Gastroesophageal sphincter (tissue), 4 donors: Measurements from ENCODE around the gene SRPK3. TPM values are rescaled to one million over a fixed set of nuclear protein-coding genes. Genes with fewer than 3 reads are reported as not detected.

Experiments
- ATAC-seq: fragments of 150-250 bp; one replicate; pipeline ENCODE4 v1.9.1; 2016; ENCODE audit warnings: mild to moderate bottlenecking, moderate library complexity
- H3K27ac ChIP-seq, 4 donors: fragments of 200-600 bp; sonication (generic) in 3 of 4; 1 replicate in 3 of 4; 2 replicates in 1 of 4; pipeline ENCODE4 v1.5.1; 2016 to 2019
- H3K27me3 ChIP-seq: fragments of 200-600 bp; sonication (generic); one replicate; pipeline ENCODE4 v1.5.1; 2019
- H3K36me3 ChIP-seq, 2 donors: fragments of 200-600 bp; sonication (generic); one replicate each; pipeline ENCODE4 v1.5.1; 2019; ENCODE audit warnings: control low read depth in 1 of 2
- H3K4me1 ChIP-seq, 3 donors: fragments of 200-600 bp; sonication (generic); 1 replicate in 2 of 3; 2 replicates in 1 of 3; pipeline ENCODE4 v1.5.1; 2016 to 2019; ENCODE audit warnings: control low read depth in 2 of 3
- H3K4me3 ChIP-seq, 2 donors: fragments of 200-600 bp; sonication (generic); one replicate each; pipeline ENCODE4 v1.5.1; 2019; ENCODE audit warnings: mild to moderate bottlenecking in 1 of 2, moderate library complexity in 1 of 2
- H3K9me3 ChIP-seq, 3 donors: fragments of 200-600 bp; sonication (generic); one replicate each; pipeline ENCODE4 v1.5.1; 2017 to 2019; ENCODE audit warnings: control low read depth in 2 of 3
- CTCF ChIP-seq, 4 experiments: fragments of 200-600 bp in 2 of 4; fragments of 450-650 bp in 2 of 4; sonication (generic) in 1 of 4; IDR thresholded peaks; one replicate each; pipeline ENCODE4 v1.5.1; 2017 to 2019; ENCODE audit warnings: antibody characterized with exemption in 4 of 4, mild to moderate bottlenecking in 2 of 4, moderate library complexity in 2 of 4
- EP300 ChIP-seq: sonication (generic); formaldehyde crosslinking; IDR thresholded peaks from one replicate; pipeline ENCODE4 v1.6.1; 2017; ENCODE audit warnings: antibody characterized with exemption, mild to moderate bottlenecking
- POLR2A ChIP-seq, 2 donors: fragments of 450-650 bp; IDR thresholded peaks; one replicate each; pipeline ENCODE4 v1.6.1; 2017; ENCODE audit warnings: antibody characterized with exemption in 2 of 2, mild to moderate bottlenecking in 2 of 2, moderate library complexity in 1 of 2
- POLR2AphosphoS5 ChIP-seq: sonication (generic); formaldehyde crosslinking; IDR thresholded peaks from one replicate; pipeline ENCODE4 v1.6.1; 2017; ENCODE audit warnings: antibody characterized with exemption
- WGBS, 2 donors: methylation state at CpG; one replicate each; pipeline ENCODE4 v1.1.5; 2018; ENCODE audit warnings: low coverage in 1 of 2; 5-methylcytosine and 5-hydroxymethylcytosine counted together
- total RNA-seq, 4 donors: library from RNA; depleted of rRNA; stranded (reverse); fragments of >200 nt; gene quantifications; one replicate each; pipeline ENCODE4 v1.1.0, GENCODE V29; 2016

SRPK3 gene
- total RNA-seq, 4 donors from 2014 or later: 3.0 to 4.7 (median 4.4) TPM; not detected in 1

- H3K9me3 ChIP-seq: no peaks in the 10 kb centered on the region
- 60% methylated on average over 2 of the region's 6 CpGs; no CpG with 5 or more reads in 1 of the 2 donors for WGBS, 2 donors
- no peak overlapping the region for H3K4me3 ChIP-seq
- no peak overlapping the region for H3K27ac ChIP-seq
- no peak for ATAC-seq
- H3K36me3 ChIP-seq: peaks cover 0 to 41% of the 10 kb centered on the region in 2 donors
- peaks cover 0 to 51% (median 9%) of the 10 kb centered on the region in 3 donors for H3K4me1 ChIP-seq
- TF ChIP-seq EP300 (no peak), POLR2A (IDR thresholded peaks at IDR 0.05) (no peak), POLR2AphosphoS5 (no peak), CTCF (IDR thresholded peaks at IDR 0.05) (no peak)
- no peaks in the 10 kb centered on the region for H3K27me3 ChIP-seq
These were observed 11.5 kb downstream of the SRPK3 start for GRCh38 chrX:153792368-153792767.

GRCh38 chrX:153793291-153793690, 12.4 kb downstream of the SRPK3 start:
- 17 to 25% methylated on average over 1 to 5 of the region's 7 CpGs for WGBS, 2 donors
- peaks cover 0 to 41% of the 10 kb centered on the region in 2 donors for H3K36me3 ChIP-seq
- peak overlapping the region; percentile 66 to 73 for H3K4me3 ChIP-seq
- H3K27ac ChIP-seq: peak overlapping the region; percentile 92 to 96 (median 94)
- peaks cover 0 to 54% (median 9%) of the 10 kb centered on the region in 3 donors for H3K4me1 ChIP-seq
- H3K27me3 ChIP-seq: no peaks in the 10 kb centered on the region
- ATAC-seq: no peak
- no peak for TF ChIP-seq CTCF (IDR thresholded peaks at IDR 0.05)
- no peak for TF ChIP-seq POLR2A (IDR thresholded peaks at IDR 0.05)
- no peak for TF ChIP-seq POLR2AphosphoS5
- no peak for TF ChIP-seq EP300
- H3K9me3 ChIP-seq: no peaks in the 10 kb centered on the region

GRCh38 chrX:153794018-153794896, 13.4 kb downstream of the SRPK3 start, which contains the start of the genes IDH3G and SSR4:
Gene IDH3G, minus strand, starts transcription at chrX:153794375. Its CDS starts 49 bp downstream, at chrX:153794326.
Gene SSR4, plus strand, starts transcription at chrX:153794668. Its CDS starts 20 bp downstream, at chrX:153794688.
- Histone ChIP-seq H3K9me3 (no peaks in the 10 kb centered on the region), H3K27ac (peak within 1 kb of the TSS; percentile 92 to 96 (median 94)), H3K27me3 (no peaks in the 10 kb centered on the region), H3K36me3 (peaks cover 0 to 41% of the 10 kb centered on the region in 2 donors), H3K4me3 (peak within 1 kb of the TSS; percentile 66 to 73), H3K4me1 (peaks cover 0 to 54% (median 9%) of the 10 kb centered on the region in 3 donors)
- 18% methylated on average over 12 of the region's 92 CpGs; no CpG with 5 or more reads in 1 of the 2 donors for WGBS, 2 donors
- ATAC-seq: peak; percentile 95
- TF ChIP-seq POLR2A (IDR thresholded peaks at IDR 0.05) (peak; percentile 49 to 50), CTCF (IDR thresholded peaks at IDR 0.05) (no peak), POLR2AphosphoS5 (peak; percentile 32), EP300 (no peak)

GRCh38 chrX:153794897-153795816, 14.3 kb downstream of the SRPK3 start:
- peak; percentile 1 for ATAC-seq
- peaks cover 0 to 35% of the 10 kb centered on the region in 2 donors for H3K36me3 ChIP-seq
- no CpG with 5 or more reads among the region's 47 CpGs for WGBS, 2 donors
- no peaks in the 10 kb centered on the region for H3K27me3 ChIP-seq
- TF ChIP-seq POLR2AphosphoS5 (no peak), CTCF (IDR thresholded peaks at IDR 0.05) (no peak), POLR2A (IDR thresholded peaks at IDR 0.05) (no peak), EP300 (no peak)
- H3K4me3 ChIP-seq: peak overlapping the region; percentile 66 to 73
- H3K27ac ChIP-seq: peak overlapping the region; percentile 87 to 96 (median 94)
- peaks cover 0 to 54% (median 9%) of the 10 kb centered on the region in 3 donors for H3K4me1 ChIP-seq
- H3K9me3 ChIP-seq: no peaks in the 10 kb centered on the region
